ENCODE measurements around the gene PRKCH.

The PRKCH gene

DNA sequence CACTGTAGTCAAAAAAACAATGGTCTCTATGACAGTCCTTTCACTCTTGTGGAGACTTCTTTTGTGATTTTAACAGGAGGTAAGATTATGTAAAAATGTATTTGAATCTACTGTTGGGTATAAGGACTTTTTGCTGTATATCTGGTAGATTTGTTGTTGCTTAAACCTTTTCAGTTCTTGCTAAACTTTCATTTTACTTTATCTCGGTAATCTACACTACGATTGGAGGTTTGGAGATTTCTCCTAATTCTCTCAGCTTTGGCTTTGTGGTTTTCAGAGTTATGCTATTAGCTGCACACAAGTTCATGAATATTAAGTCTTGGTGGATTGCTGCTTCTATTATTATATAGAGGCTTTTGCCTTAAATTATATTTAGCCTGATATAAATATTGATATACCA is 257.4 kb downstream of the PRKCH start:
- no peaks in the 10 kb centered on the region for H3K27me3 Mint-ChIP-seq
- ATAC-seq (ENCODE audit: low read depth), result no peak

DNA sequence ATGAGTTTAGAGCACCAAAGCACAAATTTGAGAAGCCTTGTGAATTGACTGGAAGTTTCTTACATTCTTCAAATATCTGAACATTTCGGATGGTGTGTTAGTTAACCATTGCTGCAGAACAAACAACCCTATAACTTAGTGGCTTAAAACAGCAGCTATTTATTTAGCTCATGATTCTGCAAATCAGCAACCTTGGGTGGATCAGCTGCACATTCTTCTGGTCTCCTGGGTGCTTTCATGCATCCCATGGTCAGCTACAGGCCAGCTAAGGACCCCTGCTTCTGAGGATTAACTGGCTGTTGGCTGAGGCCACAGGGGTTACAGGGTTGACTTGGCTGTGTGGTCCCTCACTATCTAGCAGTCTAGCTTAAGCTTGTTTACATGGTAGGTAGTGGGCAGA is 260.0 kb downstream of the PRKCH start:
- Mint-ChIP-seq H3K9me3 (no peaks in the 10 kb centered on the region), H3K4me1 (peaks cover 9% of the 10 kb centered on the region), H3K27me3 (no peaks in the 10 kb centered on the region), H3K4me3 (no peak overlapping the region), H3K27ac (no peak overlapping the region), H3K36me3 (no peaks in the 10 kb centered on the region)
- DNase-seq (ENCODE audit: low spot score in 2 of 2) (no peak), ATAC-seq (ENCODE audit: low read depth) (no peak)

More for the DNA sequence above, 257.4 kb downstream of the PRKCH start:
- H3K9me3 Mint-ChIP-seq, result no peaks in the 10 kb centered on the region
- peaks cover 4% of the 10 kb centered on the region for H3K4me1 Mint-ChIP-seq
- H3K27ac Mint-ChIP-seq, result no peak overlapping the region
- H3K4me3 Mint-ChIP-seq, result no peak overlapping the region
- no peak for DNase-seq (ENCODE audit: low spot score in 2 of 2)
- no peaks in the 10 kb centered on the region for H3K36me3 Mint-ChIP-seq

DNA sequence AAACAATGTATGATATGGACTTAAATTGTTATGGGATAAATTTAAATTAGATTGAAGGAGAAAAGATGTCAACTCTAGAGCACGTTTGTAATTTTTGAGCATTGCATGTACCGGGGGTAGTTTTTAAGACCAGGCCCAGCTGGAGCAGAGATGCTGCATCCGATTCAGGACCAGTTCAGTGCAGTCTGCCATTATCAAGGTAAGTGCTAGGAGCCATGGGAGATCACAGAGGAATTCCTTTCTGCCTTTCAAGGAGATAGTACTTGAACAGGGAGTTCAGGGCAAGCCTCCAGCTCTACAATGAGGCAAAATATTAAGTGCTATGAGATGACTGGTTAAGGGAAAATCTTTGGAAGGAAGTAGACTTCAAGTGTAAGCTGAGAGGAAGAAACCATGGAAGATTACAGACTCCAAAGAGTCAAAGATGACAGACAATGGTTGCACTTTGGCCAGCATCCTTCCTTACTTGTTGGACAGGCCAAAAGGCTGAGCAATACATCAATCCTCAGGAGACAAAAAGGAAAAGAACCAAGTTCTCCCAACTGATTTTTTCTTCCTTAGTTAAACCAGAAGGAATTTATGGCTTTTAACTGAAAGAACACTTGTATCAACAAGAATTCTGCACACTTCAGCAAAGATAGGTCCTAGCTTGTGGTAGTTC is 260.7 kb downstream of the PRKCH start:
- no peak for ATAC-seq (ENCODE audit: low read depth)
- DNase-seq (ENCODE audit: low spot score in 2 of 2), result no peak
- peaks cover 9% of the 10 kb centered on the region for H3K4me1 Mint-ChIP-seq
- H3K36me3 Mint-ChIP-seq, result no peaks in the 10 kb centered on the region
- H3K4me3 Mint-ChIP-seq, result no peak overlapping the region
- H3K27me3 Mint-ChIP-seq, result no peaks in the 10 kb centered on the region
- no peaks in the 10 kb centered on the region for H3K9me3 Mint-ChIP-seq
- no peak overlapping the region for H3K27ac Mint-ChIP-seq

DNA sequence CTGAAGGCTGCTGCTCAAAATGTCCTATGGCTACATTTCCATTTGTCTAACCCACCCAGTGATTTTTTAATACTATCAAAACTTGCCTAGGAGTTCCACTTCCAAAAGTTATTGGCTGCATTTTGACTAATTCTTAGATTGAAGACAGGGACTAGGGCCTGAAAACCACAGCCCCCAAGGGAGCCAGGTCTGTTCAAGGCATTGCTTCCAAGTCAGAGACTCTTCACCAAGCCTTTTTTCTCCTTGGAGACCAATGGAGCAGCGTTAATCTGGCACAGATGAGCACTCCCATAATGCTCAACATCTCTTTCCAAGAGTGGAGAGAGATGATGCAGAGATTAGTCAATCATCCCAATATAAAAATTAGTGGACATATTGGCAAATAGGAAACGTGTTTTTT is 261.4 kb downstream of the PRKCH start:
- Mint-ChIP-seq H3K27me3 (no peaks in the 10 kb centered on the region), H3K9me3 (no peaks in the 10 kb centered on the region), H3K4me1 (peaks cover 12% of the 10 kb centered on the region), H3K27ac (no peak overlapping the region), H3K36me3 (no peaks in the 10 kb centered on the region), H3K4me3 (no peak overlapping the region)
- DNase-seq (ENCODE audit: low spot score in 2 of 2), result no peak
- no peak for ATAC-seq (ENCODE audit: low read depth)

DNA sequence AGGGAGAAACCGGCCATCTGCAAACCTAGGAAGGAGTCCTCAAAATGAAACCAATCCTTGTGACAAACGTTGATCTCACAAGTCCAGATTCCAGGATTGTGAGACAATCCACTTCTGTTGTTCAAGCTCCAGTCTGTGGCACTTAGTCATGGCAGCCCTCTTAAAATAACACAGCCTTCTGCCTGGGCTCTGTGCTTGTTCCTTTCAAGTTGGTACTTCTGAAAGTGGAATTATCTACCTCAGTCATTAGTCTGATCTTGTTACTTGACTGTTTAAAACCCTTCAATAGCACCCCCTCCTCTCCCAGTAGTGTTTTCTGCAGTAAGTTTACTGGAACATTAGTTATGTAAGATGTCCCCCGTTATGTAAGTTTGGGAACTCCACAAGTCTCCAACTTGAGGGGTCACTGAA is 263.0 kb downstream of the PRKCH start:
- Mint-ChIP-seq H3K9me3 (no peaks in the 10 kb centered on the region), H3K27ac (no peak overlapping the region), H3K36me3 (no peaks in the 10 kb centered on the region), H3K4me3 (no peak overlapping the region), H3K4me1 (peaks cover 12% of the 10 kb centered on the region), H3K27me3 (no peaks in the 10 kb centered on the region)
- ATAC-seq (ENCODE audit: low read depth) (no peak), DNase-seq (ENCODE audit: low spot score in 2 of 2) (no peak)

DNA sequence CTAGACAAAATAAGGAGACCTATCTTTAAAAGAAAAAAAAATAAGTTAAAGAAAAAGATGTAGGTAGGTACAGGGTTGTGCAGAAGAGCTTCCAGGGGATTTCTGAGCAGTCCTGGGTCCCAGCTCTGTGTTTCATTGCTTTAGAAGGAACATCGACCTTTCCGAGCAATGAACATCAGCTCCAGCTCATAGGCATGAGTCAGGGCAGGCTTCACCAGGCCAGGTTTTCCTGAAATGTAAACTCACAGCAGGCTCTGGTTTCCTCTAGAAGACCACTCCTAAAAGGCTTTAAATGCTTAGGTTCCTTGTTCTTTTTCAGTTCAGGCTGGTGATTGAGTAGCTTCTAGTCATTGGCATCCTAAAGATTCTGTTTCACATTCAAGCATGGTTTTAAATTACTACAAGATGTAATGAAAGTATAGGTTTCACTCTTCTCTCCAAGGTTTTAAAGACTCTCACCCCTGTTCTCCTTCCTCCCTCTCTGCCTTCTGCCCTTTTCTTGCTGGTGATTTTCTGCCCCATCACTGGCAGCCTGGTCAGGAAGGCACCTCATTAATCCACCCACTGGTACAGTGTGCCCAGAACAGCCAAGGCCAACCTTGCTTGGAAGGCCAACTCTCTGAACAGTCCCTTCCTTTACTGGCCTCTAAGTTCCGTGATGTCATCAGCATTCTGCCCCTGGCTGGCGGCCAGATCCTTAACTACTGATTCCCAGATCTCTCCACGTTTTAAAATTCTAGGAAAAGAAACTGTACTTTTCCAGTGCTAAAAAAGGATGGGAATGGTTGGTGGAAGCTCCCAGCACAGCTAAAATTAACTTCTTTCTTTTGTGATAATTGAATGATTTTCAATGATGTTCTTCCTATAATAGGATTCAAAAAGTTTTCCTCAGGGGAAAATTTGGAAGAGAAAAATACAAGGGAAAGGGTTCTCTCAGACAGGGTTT is 264.5 kb downstream of the PRKCH start:
- no peak for DNase-seq (ENCODE audit: low spot score in 2 of 2)
- ATAC-seq (ENCODE audit: low read depth), result no peak
- H3K9me3 Mint-ChIP-seq, result no peaks in the 10 kb centered on the region
- no peak overlapping the region for H3K4me3 Mint-ChIP-seq
- no peak overlapping the region for H3K27ac Mint-ChIP-seq
- H3K27me3 Mint-ChIP-seq, result no peaks in the 10 kb centered on the region
- H3K4me1 Mint-ChIP-seq, result peaks cover 18% of the 10 kb centered on the region
- no peaks in the 10 kb centered on the region for H3K36me3 Mint-ChIP-seq

DNA sequence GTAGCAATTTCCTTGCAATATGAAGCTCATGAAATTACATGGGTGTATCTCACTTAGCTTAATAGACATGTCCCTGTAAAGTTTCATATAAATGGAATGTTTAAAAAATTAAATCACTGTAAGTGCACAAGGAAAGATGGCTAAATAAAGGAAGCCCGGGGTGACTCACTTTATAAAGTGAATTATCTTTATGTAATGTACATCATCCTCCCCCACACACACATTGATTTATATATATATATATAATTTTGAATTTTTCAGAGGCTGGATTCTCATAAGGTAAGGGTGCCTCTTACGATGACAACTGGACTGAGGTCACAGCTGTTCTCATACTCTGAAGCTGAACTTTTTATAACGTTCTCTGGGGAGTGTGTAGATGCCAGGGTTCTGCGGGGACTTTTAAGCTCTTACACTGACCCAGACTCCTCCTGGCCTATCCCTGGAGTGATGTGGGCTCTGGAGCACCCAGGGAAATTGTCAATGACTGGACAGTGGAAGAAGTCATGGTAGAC is 265.2 kb downstream of the PRKCH start:
- no peak for ATAC-seq (ENCODE audit: low read depth)
- Mint-ChIP-seq H3K9me3 (no peaks in the 10 kb centered on the region), H3K27me3 (no peaks in the 10 kb centered on the region), H3K27ac (no peak overlapping the region), H3K4me1 (peaks cover 18% of the 10 kb centered on the region), H3K4me3 (no peak overlapping the region), H3K36me3 (no peaks in the 10 kb centered on the region)
- DNase-seq (ENCODE audit: low spot score in 2 of 2), result no peak

DNA sequence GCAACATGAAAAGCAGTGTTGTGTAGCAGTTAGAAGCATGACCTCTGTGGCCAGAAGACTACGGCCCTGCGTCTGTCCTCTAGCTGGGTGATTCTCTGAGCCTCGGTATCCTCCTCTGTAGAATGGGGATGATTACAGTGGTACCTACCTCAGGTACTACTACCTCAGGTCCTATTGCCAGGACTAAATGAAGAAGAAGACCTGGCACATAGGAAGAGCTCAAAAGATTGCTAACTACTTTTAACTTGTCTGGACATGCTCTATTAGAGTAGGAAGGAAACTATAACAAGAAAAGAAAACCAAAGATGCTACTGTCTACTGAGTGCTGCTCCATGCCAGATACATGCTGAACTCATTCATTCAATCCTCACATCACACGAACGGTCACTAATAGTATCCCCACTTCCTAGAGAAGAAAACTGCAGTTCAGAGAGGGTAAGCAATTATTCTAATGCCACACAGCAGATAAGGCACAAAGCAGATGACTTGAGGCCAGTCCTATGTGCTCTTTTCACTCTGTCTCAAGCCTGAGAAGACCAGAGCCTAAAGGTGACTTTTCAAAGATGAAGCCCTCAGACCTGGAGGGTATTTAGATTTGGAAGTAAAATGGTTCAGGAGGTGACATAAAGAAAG is 265.8 kb downstream of the PRKCH start:
- H3K27me3 Mint-ChIP-seq, result no peaks in the 10 kb centered on the region
- H3K9me3 Mint-ChIP-seq, result no peaks in the 10 kb centered on the region
- ATAC-seq (ENCODE audit: low read depth), result no peak
- H3K4me1 Mint-ChIP-seq, result peaks cover 18% of the 10 kb centered on the region
- DNase-seq (ENCODE audit: low spot score in 2 of 2), result no peak
- no peak overlapping the region for H3K27ac Mint-ChIP-seq
- no peaks in the 10 kb centered on the region for H3K36me3 Mint-ChIP-seq
- H3K4me3 Mint-ChIP-seq, result no peak overlapping the region

DNA sequence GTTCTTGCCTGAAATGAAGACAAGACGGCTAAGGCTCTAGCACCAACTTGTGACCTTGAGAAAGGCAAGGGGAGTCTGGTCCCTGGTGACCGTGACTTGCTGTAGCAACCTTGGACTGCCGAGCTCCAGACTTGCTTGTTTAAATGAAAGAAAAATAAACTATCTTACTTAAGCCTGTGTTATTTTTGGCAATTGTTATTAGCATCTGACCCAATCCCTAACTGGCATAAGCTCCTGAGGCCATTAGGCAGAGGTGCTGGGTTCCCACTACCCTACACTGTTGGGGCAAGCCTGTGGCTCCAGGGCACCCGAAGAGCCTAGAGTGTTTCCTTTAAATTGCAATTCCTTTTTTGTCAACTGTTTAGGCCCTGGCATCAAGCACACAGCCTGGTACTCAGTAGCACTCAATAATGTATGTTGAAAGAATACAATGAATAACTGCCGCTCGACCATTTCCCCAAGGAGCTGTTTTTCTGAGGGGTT is 267.1 kb downstream of the PRKCH start:
- Mint-ChIP-seq H3K27me3 (no peaks in the 10 kb centered on the region), H3K9me3 (peaks cover 2% of the 10 kb centered on the region), H3K36me3 (no peaks in the 10 kb centered on the region), H3K4me3 (no peak overlapping the region), H3K27ac (no peak overlapping the region), H3K4me1 (peaks cover 18% of the 10 kb centered on the region)
- DNase-seq (ENCODE audit: low spot score in 2 of 2) (no peak), ATAC-seq (ENCODE audit: low read depth) (no peak)

DNA sequence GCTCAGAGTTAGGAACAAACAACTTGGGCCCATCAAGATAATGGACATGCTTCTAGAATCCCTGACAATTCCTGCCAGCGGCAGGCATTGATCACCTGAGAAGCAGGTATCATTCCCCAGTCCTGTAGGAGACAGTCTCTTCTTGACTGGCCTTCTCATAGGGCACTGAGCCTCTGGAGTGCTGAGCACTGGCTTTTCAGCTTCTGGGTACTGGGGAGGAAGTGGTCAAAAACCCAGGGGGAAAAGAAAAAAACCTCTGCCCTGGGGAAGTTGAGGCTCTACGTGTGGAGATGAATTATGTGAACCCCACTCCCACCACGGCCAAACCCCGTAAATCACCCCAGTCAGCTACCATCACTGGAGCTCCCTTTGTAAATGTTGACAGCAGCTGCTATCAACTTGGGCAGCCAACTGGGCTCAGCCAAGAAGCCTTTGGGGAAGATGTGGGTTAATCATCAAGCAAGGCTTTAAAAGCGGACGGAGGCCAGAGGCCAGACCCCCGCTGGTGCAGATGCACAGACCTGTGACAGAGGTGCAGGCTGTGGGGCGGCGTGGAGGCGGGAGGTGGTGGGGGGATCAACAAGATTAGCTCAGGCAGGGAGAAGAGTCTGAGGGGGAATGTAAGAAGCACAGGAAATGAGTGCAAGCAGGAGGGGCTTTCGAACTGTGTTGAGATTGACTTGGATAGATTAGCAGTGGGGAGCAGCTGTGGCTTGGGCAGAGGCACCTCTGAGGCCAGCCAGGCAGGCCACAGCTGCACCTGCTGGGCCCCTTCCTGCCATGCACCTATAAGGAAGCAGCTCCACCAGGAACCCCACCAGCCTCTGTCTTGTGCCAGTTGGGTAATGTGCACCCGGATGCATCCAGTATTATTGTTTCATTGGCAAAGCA is 268.6 kb downstream of the PRKCH start:
- ATAC-seq (ENCODE audit: low read depth), result no peak
- Mint-ChIP-seq H3K27me3 (no peaks in the 10 kb centered on the region), H3K9me3 (peaks cover 2% of the 10 kb centered on the region), H3K36me3 (no peaks in the 10 kb centered on the region), H3K4me3 (no peak overlapping the region), H3K27ac (no peak overlapping the region), H3K4me1 (peaks cover 16% of the 10 kb centered on the region)
- no peak for DNase-seq (ENCODE audit: low spot score in 2 of 2)

DNA sequence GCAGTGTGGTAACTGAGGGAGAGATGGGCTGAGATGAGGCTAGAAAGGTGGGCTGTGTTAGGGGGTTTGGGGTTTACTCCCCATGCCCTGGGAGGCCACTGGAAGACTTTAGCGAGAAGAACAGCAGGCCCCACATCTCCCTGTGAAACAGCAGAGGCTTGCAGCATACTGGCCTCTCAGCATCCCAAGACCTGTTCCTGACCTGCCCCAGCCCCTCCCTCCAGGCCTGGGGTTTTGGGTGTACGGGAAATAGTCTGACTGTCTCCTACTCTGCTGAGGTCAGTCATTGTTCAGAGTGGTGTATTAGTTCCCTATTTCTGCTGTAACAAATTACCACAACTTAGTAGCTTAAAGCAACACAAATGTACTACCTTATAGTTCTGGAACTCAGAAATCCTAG is 270.5 kb downstream of the PRKCH start:
- Mint-ChIP-seq H3K4me1 (peaks cover 20% of the 10 kb centered on the region), H3K27ac (no peak overlapping the region), H3K27me3 (no peaks in the 10 kb centered on the region), H3K4me3 (no peak overlapping the region), H3K36me3 (no peaks in the 10 kb centered on the region), H3K9me3 (peaks cover 2% of the 10 kb centered on the region)
- ATAC-seq (ENCODE audit: low read depth), result no peak
- no peak for DNase-seq (ENCODE audit: low spot score in 2 of 2)

DNA sequence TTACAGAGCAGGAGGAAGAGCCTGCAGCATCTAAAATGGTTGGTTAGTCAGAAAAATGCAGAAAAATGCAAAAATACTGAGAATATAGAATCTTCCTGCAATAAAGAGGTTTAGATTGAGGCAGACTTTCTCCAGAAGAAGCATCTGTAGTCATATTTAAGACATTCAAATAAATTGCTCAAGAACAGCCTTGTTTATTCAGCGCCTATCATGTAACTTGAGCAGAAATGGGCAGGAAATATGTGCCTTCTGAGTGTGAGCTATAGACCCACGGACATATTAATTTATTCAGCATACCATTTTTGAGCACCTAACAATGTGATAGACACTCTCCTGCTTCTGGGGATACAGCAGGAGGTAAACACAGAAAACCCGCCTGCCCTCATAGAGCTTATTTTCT is 272.0 kb downstream of the PRKCH start:
- no peaks in the 10 kb centered on the region for H3K27me3 Mint-ChIP-seq
- no peak overlapping the region for H3K4me3 Mint-ChIP-seq
- H3K4me1 Mint-ChIP-seq, result peaks cover 17% of the 10 kb centered on the region
- DNase-seq (ENCODE audit: low spot score in 2 of 2) (no peak), ATAC-seq (ENCODE audit: low read depth) (no peak)
- H3K36me3 Mint-ChIP-seq, result no peaks in the 10 kb centered on the region
- H3K27ac Mint-ChIP-seq, result no peak overlapping the region
- H3K9me3 Mint-ChIP-seq, result peaks cover 2% of the 10 kb centered on the region

DNA sequence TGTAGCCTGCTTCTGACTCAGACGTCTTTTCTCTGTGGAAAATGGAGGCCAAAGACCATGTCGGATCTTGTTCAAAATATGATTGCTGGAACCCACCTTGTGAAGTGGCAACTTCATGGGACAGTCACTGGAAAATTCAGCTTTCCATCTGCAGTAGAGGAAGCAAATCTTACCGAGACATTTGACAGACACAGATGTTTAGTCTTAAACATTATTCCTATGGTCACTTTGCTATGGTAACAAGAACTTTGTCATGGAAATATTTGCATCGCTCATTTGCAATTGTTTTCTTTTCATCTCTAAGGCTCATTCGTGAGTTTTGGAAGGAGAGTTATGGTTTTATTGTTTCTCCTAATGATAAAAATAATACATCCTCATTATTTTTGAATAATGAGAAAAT is 275.6 kb downstream of the PRKCH start:
- DNase-seq (ENCODE audit: low spot score in 2 of 2), result no peak
- H3K4me1 Mint-ChIP-seq, result peaks cover 15% of the 10 kb centered on the region
- no peak overlapping the region for H3K27ac Mint-ChIP-seq
- no peaks in the 10 kb centered on the region for H3K36me3 Mint-ChIP-seq
- no peak for ATAC-seq (ENCODE audit: low read depth)
- no peak overlapping the region for H3K4me3 Mint-ChIP-seq
- H3K9me3 Mint-ChIP-seq, result peaks cover 2% of the 10 kb centered on the region
- no peaks in the 10 kb centered on the region for H3K27me3 Mint-ChIP-seq

All from memory B cell (primary cell).